Measurements from ENCODE around the gene ZGLP1.
A peak's percentile ranks its signal among the peaks of the same experiment; 100 is the strongest.
"Not testable (repeated sequence)": the region's sequence is repeated elsewhere in the genome, so short reads cannot be mapped to it uniquely, and the experiment has no call there.

ZGLP1 gene

GRCh38 chr19:10289167-10289835 is 20.3 kb downstream of the ZGLP1 start:
- peaks cover 0 to 20% (median 15%) of the 10 kb centered on the region in 5 donors for H3K36me3 ChIP-seq (ENCODE audit: control insufficient read depth in 5 of 5, insufficient read depth in 5 of 5, low read length in 5 of 5)
- no peaks in the 10 kb centered on the region for H3K9me3 ChIP-seq (ENCODE audit: control insufficient read depth in 5 of 5, low read length in 5 of 5)
- H3K4me3 ChIP-seq (ENCODE audit: low read depth in 1 of 5, low read length in 5 of 5) = peak overlapping the region in 3 of 5 donors; percentile 29 to 66 (median 43)
- H3K4me1 ChIP-seq (ENCODE audit: control insufficient read depth in 5 of 5, insufficient read depth in 5 of 5, low read length in 5 of 5) = peaks cover 5 to 86% (median 61%) of the 10 kb centered on the region in 5 donors
- H3K27ac ChIP-seq (ENCODE audit: low read depth, low read length) = no peak overlapping the region
- peaks cover 47 to 77% (median 62%) of the 10 kb centered on the region in 5 donors for H3K27me3 ChIP-seq (ENCODE audit: control insufficient read depth in 5 of 5, insufficient read depth in 4 of 5, low read length in 5 of 5)
- H3K9ac ChIP-seq (ENCODE audit: low read length in 5 of 5) = peak overlapping the region in 1 of 5 donors; percentile 39

GRCh38 chr19:10288662-10289166 is 20.9 kb downstream of the ZGLP1 start:
- Histone ChIP-seq H3K9ac (ENCODE audit: low read length in 5 of 5) (no peak overlapping the region), H3K9me3 (ENCODE audit: control insufficient read depth in 5 of 5, low read length in 5 of 5) (no peaks in the 10 kb centered on the region), H3K27ac (ENCODE audit: low read depth, low read length) (no peak overlapping the region), H3K4me1 (ENCODE audit: control insufficient read depth in 5 of 5, insufficient read depth in 5 of 5, low read length in 5 of 5) (peaks cover 5 to 85% (median 61%) of the 10 kb centered on the region in 5 donors), H3K4me3 (ENCODE audit: low read depth in 1 of 5, low read length in 5 of 5) (peak overlapping the region in 3 of 5 donors; percentile 29 to 66 (median 43)), H3K27me3 (ENCODE audit: control insufficient read depth in 5 of 5, insufficient read depth in 4 of 5, low read length in 5 of 5) (peaks cover 43 to 71% (median 56%) of the 10 kb centered on the region in 5 donors), H3K36me3 (ENCODE audit: control insufficient read depth in 5 of 5, insufficient read depth in 5 of 5, low read length in 5 of 5) (peaks cover 0 to 26% (median 21%) of the 10 kb centered on the region in 5 donors)

GRCh38 chr19:10286803-10287737 is 22.5 kb downstream of the ZGLP1 start, which contains the start of gene ICAM4:
ICAM4 (plus strand) TSS chr19:10286955; CDS start chr19:10287013, 58 bp downstream.
- Histone ChIP-seq H3K36me3 (ENCODE audit: control insufficient read depth in 5 of 5, insufficient read depth in 5 of 5, low read length in 5 of 5) (peaks cover 0 to 36% (median 28%) of the 10 kb centered on the region in 5 donors), H3K9ac (ENCODE audit: low read length in 5 of 5) (no peak within 1 kb of the TSS), H3K27ac (ENCODE audit: low read depth, low read length) (no peak within 1 kb of the TSS), H3K9me3 (ENCODE audit: control insufficient read depth in 5 of 5, low read length in 5 of 5) (no peaks in the 10 kb centered on the region), H3K4me3 (ENCODE audit: low read depth in 1 of 5, low read length in 5 of 5) (peak within 1 kb of the TSS in 3 of 5 donors; percentile 22 to 32 (median 26)), H3K27me3 (ENCODE audit: control insufficient read depth in 5 of 5, insufficient read depth in 4 of 5, low read length in 5 of 5) (peaks cover 32 to 54% (median 41%) of the 10 kb centered on the region in 5 donors), H3K4me1 (ENCODE audit: control insufficient read depth in 5 of 5, insufficient read depth in 5 of 5, low read length in 5 of 5) (peaks cover 5 to 68% (median 51%) of the 10 kb centered on the region in 5 donors)

GRCh38 chr19:10285393-10285792 is 24.2 kb downstream of the ZGLP1 start:
- no peak overlapping the region for H3K27ac ChIP-seq (ENCODE audit: low read depth, low read length)
- H3K27me3 ChIP-seq (ENCODE audit: control insufficient read depth in 5 of 5, insufficient read depth in 4 of 5, low read length in 5 of 5) = peaks cover 19 to 38% (median 29%) of the 10 kb centered on the region in 5 donors
- H3K9ac ChIP-seq (ENCODE audit: low read length in 5 of 5) = no peak overlapping the region
- H3K4me3 ChIP-seq (ENCODE audit: low read depth in 1 of 5, low read length in 5 of 5) = no peak overlapping the region
- H3K9me3 ChIP-seq (ENCODE audit: control insufficient read depth in 5 of 5, low read length in 5 of 5) = no peaks in the 10 kb centered on the region
- peaks cover 0 to 46% (median 28%) of the 10 kb centered on the region in 5 donors for H3K36me3 ChIP-seq (ENCODE audit: control insufficient read depth in 5 of 5, insufficient read depth in 5 of 5, low read length in 5 of 5)
- peaks cover 3 to 51% (median 34%) of the 10 kb centered on the region in 5 donors for H3K4me1 ChIP-seq (ENCODE audit: control insufficient read depth in 5 of 5, insufficient read depth in 5 of 5, low read length in 5 of 5)

- H3K27me3 ChIP-seq (ENCODE audit: control insufficient read depth in 5 of 5, insufficient read depth in 4 of 5, low read length in 5 of 5) = peaks cover 17 to 33% (median 24%) of the 10 kb centered on the region in 5 donors
- no peak overlapping the region for H3K27ac ChIP-seq (ENCODE audit: low read depth, low read length)
- no peak overlapping the region for H3K9ac ChIP-seq (ENCODE audit: low read length in 5 of 5)
- peaks cover 3 to 47% (median 29%) of the 10 kb centered on the region in 5 donors for H3K4me1 ChIP-seq (ENCODE audit: control insufficient read depth in 5 of 5, insufficient read depth in 5 of 5, low read length in 5 of 5)
- peaks cover 0 to 49% (median 30%) of the 10 kb centered on the region in 5 donors for H3K36me3 ChIP-seq (ENCODE audit: control insufficient read depth in 5 of 5, insufficient read depth in 5 of 5, low read length in 5 of 5)
- no peaks in the 10 kb centered on the region for H3K9me3 ChIP-seq (ENCODE audit: control insufficient read depth in 5 of 5, low read length in 5 of 5)
- no peak overlapping the region for H3K4me3 ChIP-seq (ENCODE audit: low read depth in 1 of 5, low read length in 5 of 5)
Measured at GRCh38 chr19:10284960-10285278, 24.7 kb downstream of the ZGLP1 start.

- no peaks in the 10 kb centered on the region for H3K9me3 ChIP-seq (ENCODE audit: control insufficient read depth in 5 of 5, low read length in 5 of 5)
- peaks cover 3 to 41% (median 24%) of the 10 kb centered on the region in 5 donors for H3K4me1 ChIP-seq (ENCODE audit: control insufficient read depth in 5 of 5, insufficient read depth in 5 of 5, low read length in 5 of 5)
- H3K4me3 ChIP-seq (ENCODE audit: low read depth in 1 of 5, low read length in 5 of 5) = no peak overlapping the region
- H3K27me3 ChIP-seq (ENCODE audit: control insufficient read depth in 5 of 5, insufficient read depth in 4 of 5, low read length in 5 of 5) = peaks cover 14 to 28% (median 19%) of the 10 kb centered on the region in 5 donors
- peaks cover 0 to 55% (median 32%) of the 10 kb centered on the region in 5 donors for H3K36me3 ChIP-seq (ENCODE audit: control insufficient read depth in 5 of 5, insufficient read depth in 5 of 5, low read length in 5 of 5)
- no peak overlapping the region for H3K27ac ChIP-seq (ENCODE audit: low read depth, low read length)
- no peak overlapping the region for H3K9ac ChIP-seq (ENCODE audit: low read length in 5 of 5)
Measured at GRCh38 chr19:10284065-10284959, 25.3 kb downstream of the ZGLP1 start.

- Histone ChIP-seq H3K36me3 (ENCODE audit: control insufficient read depth in 5 of 5, insufficient read depth in 5 of 5, low read length in 5 of 5) (peaks cover 0 to 63% (median 38%) of the 10 kb centered on the region in 5 donors), H3K27me3 (ENCODE audit: control insufficient read depth in 5 of 5, insufficient read depth in 4 of 5, low read length in 5 of 5) (peaks cover 8 to 20% (median 11%) of the 10 kb centered on the region in 5 donors), H3K9me3 (ENCODE audit: control insufficient read depth in 5 of 5, low read length in 5 of 5) (no peaks in the 10 kb centered on the region), H3K27ac (ENCODE audit: low read depth, low read length) (no peak overlapping the region), H3K4me3 (ENCODE audit: low read depth in 1 of 5, low read length in 5 of 5) (no peak overlapping the region), H3K9ac (ENCODE audit: low read length in 5 of 5) (no peak overlapping the region), H3K4me1 (ENCODE audit: control insufficient read depth in 5 of 5, insufficient read depth in 5 of 5, low read length in 5 of 5) (peaks cover 3 to 34% (median 16%) of the 10 kb centered on the region in 5 donors)
Measured at GRCh38 chr19:10283301-10284064, 26.1 kb downstream of the ZGLP1 start.

- H3K4me3 ChIP-seq (ENCODE audit: low read depth in 1 of 5, low read length in 5 of 5); H3K9me3 ChIP-seq (ENCODE audit: control insufficient read depth in 5 of 5, low read length in 5 of 5); H3K27me3 ChIP-seq (ENCODE audit: control insufficient read depth in 5 of 5, insufficient read depth in 4 of 5, low read length in 5 of 5); H3K9ac ChIP-seq (ENCODE audit: low read length in 5 of 5); H3K27ac ChIP-seq (ENCODE audit: low read depth, low read length): not testable (repeated sequence)
- H3K4me1 ChIP-seq (ENCODE audit: control insufficient read depth in 5 of 5, insufficient read depth in 5 of 5, low read length in 5 of 5) = peaks cover 3 to 23% (median 11%) of the 10 kb centered on the region in 5 donors
- H3K36me3 ChIP-seq (ENCODE audit: control insufficient read depth in 5 of 5, insufficient read depth in 5 of 5, low read length in 5 of 5) = peaks cover 0 to 76% (median 45%) of the 10 kb centered on the region in 5 donors
Measured at GRCh38 chr19:10282043-10282442, 27.6 kb downstream of the ZGLP1 start.
